GM21515 (cell line): ENCODE results near the gene LRRC8C.
"Not testable (repeated sequence)": the region's sequence is repeated elsewhere in the genome, so short reads cannot be mapped to it uniquely, and the experiment has no call there.

Source experiments
- ATAC-seq: cut with Tn5 transposase; IDR thresholded peaks from one replicate; pipeline ENCODE4 v1.9.1; 2021; ENCODE audit not compliant: unreplicated experiment

Gene LRRC8C

DNA sequence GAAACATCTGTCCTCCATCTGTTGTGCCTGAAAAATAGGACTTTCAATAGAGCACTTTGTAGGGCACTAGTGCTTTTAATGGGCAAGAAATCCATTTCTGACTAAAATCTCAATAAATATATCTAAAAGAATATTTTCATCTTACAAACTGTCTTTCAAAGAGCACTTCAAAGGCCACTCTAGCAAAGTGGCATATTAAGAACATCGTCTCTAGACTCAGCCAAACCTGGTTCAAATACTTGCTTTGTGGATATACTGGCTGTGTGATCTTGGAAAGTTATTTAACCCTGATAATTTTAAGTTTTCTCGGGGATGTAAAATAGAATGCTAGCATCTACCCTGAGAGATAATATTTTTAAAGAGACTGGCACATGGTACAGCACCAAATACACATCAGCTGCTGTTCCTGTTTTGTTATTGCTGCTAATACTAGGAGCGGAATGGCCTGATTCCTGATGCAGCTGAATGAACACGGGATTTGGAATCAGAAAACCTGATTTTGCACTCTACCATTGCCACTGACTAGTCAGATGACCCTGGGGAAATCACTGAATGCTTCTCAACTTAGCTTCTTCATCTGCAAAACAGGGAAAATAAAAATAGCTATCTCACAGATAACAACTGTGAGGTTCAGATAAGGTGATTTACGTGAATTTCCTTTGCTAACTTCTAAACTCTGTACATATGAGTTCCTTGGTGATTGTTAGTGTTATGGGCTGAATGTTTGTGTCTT lies 25.2 kb upstream of the LRRC8C start:
- no peak for ATAC-seq

DNA sequence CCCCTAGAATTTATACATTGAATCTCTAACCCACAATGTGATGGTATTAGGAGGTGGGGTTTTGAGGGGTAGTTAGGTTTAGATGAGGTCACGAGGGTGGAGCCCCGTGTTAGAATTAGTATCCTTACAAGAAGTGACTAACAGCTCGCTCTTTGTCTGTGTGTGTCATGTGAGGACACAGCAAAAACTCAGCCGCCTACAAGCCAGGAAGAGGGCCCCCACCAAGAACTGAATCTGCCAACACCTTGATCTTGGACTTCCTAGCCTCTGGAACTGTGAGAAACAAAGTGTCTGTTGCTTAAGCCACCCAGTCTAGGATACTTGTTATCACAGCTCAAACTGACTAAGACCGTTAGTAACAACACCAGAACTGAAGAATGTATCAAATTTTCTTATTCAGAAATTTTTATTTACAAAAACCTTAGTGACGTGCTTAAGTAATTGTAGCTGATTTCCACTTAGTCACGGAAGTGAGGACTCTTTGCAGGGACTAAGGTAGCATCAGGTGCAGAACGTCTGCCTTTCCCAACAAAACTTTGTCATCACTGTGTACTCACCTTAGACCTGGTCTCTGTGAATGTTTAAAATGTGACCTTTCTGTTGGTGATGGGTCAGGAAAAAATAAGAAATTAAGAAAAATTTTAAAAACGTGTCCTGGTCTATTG lies 24.5 kb upstream of the LRRC8C start:
- no peak for ATAC-seq

DNA sequence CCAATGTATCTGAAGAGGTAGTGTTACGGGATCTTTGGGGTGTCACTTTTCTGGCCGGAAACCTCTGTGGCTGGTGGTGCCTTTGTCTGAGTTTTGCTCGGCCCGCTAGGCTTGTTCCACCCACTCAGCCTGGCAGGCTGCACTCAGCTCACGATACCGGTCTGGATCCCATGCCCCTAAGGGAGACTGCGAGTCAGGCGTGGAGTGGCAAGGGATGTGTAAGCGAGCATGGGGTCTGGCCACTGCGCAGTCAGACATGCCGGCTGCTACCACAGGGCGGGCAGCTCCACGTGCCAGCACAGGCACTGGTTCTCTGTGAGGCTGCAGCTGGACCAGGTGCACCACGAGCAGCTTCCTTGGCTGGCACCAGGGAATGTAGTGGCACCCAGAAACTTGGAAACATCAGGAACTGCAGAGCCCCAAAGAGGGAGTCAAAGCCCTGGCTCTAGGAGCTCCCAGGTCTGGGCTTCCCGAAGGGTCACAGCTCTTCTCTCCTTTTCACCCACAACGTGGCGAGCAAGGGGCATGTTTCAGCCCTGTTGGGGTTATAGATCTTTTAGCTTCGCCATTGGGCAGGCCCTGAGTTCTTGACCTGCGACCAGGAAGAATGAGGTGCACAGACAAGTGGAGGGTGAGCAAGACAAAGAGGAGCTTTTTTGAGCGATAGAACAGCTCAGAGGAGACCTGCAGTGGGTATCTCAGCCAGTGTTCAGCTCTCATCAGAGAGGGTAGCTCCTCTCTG lies 23.8 kb upstream of the LRRC8C start:
- no peak for ATAC-seq

DNA sequence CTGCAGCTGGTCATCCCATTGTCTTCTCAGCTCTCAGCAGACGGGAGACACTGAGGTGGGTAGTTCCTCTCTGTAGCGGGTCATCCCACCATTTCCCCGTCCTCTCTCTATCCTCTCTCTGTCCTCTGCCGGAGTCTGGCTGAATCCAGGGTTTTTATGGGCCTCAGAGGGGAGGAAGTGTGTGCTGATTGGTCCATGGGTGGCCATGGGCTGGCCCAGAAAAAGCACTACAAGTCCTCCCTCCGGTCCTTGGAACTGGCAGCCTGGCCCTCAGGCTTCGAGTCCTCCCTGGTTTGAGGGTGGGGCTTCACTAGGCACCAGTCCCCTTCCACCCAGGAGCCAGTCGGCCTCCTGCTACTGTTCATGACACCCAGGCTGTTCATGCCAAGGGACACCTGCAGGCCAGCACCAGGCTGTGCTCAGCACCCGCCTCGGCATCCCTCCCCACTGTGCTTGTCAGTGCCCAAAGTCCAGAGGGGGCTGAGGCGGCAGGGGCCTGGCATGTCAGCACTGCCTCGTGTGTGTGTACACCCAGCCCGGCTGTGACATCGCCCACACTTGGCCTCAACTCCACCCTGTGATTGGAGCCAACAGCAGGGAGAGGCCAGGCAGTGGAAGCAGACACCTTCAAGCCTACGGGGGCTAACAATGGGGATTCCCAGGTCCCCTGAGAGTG lies 23.0 kb upstream of the LRRC8C start:
- ATAC-seq = no peak

DNA sequence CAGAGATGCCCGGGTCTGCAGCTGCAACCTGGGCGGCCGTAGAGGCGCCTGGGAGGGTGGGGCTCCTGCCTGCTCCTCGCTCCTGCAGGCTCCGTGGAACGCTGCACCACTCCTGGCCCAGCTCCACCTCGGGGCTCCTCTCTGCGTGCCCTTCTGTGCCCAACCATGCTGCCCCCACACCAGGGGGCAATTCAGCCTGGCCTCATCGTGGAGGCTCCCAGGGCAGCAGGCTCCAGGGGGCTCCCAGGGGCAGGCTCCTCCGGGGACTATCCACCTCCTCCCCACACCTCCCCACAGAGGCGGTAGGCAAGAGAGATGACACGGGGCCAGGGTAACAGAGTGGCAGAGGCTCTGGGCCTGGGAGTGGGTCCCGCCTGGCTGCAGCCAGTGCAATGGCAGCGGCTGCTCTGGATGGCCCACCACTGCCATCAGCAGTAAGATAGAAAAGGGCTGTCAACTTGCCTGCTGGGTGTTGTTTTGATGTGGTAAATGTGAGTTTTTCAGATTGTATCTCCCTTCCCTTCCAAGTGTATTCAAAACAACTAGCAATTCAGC lies 22.4 kb upstream of the LRRC8C start:
- no peak for ATAC-seq

DNA sequence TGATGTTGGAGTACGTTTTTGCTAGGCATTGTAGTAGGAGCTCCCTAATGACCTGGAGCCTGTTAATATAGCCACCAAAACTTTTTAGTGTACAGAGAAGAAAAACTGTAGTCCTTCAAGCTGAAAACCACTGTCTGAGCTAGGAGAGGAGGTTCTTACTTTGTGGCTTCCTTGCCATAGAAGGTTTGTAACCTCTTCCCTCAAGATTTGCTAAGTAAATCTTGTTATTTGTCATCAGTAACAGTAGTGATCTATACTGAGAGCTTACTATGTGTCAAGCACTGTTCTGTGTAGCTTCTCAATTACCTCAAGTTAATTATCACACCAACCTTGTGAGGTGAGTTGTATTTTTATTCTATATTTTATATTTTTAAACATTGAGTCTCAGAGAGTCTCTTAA lies 21.2 kb upstream of the LRRC8C start:
- peak; percentile 97 for ATAC-seq

DNA sequence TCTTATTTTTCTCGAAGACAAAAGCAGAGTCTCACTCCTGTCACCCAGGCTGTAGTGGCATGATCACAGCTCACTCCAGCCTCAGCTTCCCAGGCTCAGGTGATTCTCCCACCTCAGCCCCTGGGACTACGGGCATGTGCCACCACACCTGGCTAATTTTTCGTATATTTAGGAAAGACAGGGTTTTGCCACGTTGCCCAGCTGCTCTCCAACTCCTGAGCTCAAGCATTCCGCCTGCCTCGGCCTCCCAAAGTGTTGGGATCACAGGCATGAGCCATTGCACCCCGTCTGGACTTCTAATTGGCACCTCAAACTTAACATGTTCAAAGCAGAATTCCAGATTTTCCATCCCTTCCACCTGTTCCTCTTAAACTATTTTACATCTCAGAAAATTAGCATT lies 19.0 kb upstream of the LRRC8C start:
- ATAC-seq = no peak

DNA sequence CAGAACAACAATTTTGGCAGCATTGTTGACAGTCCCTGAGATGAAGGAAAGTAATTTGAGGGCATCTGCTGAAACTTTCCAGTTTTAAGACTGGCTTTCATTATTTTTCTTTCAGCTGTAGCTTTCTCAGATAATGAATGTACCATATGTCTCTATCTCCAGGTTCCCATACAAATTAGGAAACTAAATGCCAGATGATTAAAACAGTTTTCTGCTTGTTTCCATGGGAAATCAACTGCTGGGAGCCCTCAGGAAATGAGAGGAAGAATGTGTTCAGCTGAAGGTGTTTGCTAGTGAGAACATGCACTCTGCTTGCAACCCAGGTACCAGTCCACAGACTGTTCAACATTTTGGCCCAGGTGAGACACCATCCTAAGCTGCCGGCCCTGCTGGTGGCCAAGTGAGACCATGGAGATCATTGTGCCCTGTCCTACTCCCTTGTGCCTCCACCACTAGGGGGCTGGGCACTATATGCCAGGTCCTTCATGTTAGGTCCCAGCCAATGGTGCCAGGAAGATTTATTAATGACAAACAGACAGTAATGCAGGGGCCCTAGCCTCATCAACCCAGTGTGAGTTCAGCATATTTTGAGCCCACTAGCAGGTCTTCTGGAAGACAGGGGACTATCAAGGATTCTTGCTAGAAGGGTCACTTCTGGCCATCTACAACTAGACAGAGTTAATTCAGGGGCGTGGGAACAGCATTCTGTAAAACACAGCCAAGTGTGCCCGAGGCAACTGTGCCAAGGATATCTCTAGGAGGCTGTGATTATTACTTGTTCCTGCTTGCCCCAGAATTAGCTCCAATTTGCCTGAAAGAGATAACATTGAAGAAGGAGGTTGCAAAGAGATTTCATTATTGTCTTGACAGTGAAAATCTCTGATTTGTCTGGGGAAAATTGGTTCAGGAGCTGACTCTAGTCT lies 17.0 kb upstream of the LRRC8C start:
- ATAC-seq = no peak

DNA sequence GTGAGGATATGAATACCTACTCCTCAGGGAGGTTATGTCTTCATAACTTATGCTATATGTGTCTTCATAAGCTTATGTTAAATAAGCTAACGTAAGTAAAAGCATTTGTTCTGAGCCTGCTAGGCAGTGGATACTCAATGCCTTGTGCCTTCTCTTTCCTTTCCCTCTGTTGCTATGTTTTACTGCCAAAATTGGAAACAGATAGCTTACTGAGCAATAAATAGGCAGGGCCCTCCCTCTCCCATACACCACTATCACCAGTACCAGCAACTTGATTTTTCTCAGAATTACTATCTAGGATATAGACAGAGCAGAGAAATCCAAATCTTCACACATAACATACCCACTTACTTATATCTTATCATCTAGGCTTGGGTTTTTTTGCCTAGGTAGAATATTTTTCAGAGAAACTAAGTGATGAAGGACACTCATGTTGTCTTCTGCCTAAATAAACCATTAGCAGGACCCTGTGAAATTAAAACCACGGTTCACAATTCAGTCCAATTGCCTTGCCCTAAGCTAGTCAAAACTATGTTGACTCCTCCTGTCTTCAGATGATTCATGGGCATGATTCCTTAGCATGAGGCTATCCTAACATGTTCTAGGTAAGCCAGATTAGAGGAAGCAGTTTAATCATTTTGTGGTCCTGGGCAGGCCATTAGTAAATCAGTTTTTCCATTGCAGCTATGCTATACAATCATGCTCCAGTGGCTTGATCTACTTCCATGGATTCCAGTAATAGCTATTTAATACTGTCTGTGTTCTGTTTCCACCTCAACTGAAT lies 15.9 kb upstream of the LRRC8C start:
- ATAC-seq = no peak

DNA sequence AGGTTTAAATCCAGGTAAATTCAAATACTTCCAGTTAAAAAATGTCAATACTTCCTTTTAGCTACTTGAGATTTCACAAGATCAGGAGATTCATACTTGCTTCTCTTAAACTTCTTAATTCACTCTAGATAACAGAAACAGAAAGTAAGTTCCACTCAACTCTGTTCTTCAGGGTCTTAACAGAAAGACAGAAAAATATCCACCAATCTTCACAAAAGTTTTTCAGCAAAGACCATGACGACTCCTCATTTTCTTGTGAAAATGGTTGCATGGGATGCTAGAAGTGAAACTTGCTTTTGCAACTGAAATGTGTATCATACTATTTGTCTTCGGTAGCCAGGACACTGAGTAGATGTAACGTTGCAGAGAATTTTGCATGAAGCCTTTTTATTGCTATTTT lies 12.3 kb upstream of the LRRC8C start:
- no peak for ATAC-seq

DNA sequence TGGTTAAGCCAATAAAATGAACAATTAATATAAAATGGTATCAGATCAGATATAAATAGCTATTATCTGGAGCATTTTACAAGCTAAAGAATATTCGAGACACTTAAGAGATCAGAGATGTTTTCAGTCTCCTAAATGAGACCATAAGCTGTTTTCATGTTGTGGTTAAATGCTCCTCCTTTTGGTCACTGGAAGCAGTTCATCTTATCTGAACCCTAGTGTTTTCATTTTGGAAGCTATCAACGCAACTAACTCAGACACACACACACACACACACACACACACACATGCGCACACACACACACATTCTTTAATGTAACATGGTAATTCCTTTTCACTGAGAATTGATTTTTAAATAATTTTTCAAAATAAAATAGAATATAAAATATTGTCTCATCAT lies 10.0 kb upstream of the LRRC8C start:
- no peak for ATAC-seq

DNA sequence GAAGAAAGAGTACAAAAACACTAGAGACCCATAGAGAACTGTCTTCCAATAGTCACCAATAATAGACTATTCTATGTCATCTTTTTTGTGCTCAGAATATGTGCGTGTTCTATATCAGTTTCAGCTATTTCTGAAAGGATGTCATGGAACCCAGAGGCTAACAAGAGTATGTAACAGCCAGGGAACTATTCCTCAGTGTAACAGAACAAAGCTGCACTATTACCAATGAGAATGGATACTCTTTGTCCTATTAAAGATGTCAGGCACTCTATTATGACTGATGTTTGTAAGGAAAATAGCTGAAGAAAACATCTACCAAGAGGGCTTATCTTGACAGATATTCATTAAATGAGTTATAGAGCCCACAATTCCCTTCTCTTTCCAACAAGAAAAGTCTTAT lies 8.6 kb upstream of the LRRC8C start:
- ATAC-seq = no peak

DNA sequence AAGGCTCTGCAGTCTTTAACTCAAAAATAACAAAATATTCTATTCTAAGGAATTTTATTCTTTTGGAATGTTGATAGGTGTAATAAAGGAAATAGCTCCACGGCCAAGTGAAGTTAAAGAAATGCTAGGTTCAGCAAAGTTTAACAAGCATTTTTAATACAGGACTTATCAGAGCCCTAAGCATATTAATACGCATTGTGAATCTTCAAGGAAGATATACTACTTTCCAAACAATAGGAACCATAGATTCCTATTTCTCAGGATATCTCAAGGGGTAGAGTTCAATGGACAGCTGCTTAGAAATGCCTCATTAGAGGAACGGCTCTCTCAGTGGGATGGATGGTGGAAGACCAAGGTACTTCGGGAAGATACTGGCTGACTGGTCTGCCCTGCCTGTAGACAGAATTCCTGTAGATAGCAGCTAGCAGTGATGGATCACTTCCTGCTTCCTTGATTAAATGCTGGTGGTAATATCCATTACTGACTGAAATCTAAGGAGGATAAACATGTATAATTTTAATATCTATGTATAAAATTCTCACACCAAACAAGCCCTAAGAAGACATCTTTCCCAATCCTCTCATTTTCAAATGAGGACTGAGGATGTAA lies 8.1 kb upstream of the LRRC8C start:
- ATAC-seq = no peak

DNA sequence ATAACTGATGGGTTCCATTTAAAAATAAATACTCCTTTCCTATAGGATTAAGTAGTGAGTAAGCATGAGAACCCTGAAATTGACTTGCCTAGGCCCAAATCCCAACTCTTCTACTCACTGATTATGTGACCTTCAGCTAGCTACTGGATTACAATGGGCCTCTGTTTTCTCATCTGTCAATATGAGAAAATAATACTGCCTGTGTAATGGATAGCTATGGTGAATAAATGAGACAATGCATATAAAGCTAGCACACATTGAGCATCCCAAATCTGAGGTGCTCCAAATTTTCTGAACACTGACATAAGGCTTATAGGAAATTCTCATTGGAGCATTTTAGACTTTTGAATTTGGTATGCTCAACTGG lies 5.3 kb upstream of the LRRC8C start:
- no peak for ATAC-seq

DNA sequence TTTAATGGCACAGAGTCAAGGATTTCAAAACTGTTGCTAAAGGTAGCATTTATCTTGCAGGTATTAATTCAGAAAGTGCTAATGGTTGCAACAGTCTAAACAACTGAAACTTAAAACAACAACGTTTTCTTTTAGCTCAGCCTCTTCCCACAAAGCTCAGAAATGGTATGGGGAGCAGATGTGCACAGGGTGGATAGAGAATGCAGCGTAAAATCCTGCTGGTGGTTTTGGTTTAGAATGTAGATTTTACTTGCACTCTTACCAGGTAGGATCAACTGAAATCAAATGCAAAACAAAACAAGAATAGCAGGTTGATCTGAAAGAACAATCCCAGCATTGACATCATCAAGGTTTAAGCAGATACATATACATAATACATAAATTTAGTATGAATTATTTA lies 3.8 kb upstream of the LRRC8C start:
- ATAC-seq = no peak

DNA sequence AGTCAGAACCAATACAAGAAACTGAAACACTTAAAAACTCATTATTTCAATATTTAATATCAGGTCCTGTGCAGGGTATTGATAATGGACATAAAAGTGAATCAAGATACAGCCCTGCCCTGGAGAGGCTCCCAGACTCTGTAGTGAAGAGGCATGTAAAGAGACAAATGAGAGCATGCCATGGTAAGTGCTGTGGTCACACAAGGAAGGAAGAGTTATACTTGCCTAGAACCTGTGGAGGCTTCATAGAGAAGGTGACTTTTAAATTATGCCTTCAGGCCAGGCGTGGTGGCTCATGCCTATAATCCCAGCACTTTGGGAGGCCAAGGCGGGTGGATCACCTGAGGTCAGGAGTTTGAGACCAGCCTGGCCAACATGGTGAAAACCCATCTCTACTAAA lies 3.3 kb upstream of the LRRC8C start:
- not testable (repeated sequence) for ATAC-seq

DNA sequence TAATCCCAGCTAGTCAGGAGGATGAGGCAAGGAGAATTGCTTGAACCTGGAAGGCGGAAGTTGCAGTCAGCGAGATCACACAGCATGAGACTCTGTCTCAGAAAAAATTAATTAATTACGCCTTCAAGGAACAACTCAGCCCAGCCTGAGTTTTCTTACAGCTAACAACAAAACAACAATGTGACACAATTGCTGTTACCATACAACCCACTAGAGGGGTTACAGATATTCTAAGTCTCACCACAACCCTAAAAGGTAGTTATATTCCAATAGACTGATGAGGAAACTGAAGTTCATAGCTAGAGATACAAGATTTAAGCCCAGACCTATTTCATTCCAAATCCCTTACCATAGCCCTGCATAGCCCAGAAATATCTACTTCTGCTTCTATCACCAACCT lies 2.9 kb upstream of the LRRC8C start:
- no peak for ATAC-seq

DNA sequence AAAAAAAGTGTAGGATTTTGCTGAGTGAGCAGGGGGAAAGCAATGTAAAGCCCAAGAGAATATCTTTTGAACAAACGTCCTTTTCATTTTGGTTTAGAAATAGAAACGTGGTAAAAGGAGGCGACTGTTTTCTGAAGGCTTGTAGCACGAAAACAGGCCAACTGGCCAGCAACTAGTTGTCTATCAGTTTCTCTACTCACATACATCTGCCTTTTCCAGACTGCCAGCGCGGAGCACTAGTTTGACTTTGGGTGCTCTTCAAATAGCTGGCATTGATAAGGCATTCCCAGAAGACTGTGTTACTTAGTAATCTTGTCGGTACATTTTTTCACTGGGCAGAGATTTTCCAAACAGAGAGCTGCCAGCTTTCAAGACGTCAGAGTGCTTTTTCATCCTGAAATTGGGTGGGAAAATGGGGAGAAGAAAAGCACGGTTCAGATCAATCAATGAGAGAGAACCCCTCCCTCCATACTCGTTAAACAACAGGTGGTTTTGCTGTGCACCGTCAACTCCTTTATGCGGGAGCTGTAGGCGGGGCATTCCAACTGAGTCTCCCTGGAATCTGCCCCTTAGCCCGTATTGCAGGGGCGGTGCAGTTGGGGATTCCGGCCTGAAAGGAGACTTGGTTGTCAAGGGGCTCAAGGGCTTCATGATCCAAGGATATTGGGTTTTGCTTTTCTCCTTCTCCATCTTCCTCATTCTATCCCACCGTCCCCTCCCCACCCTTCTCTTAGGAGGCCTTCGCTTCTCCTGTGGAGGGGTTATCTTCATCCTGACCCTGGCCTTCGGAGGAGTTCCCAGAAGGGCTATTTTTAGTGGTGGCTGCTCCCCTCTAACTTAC lies 884 bp upstream of the LRRC8C start:
- ATAC-seq = no peak
